ENCODE measurements around the gene REPS2. TPM values are rescaled to one million over a fixed set of nuclear protein-coding genes. Genes with fewer than 3 reads are reported as not detected.
A peak's percentile ranks its signal among the peaks of the same experiment; 100 is the strongest.
"Not testable (repeated sequence)": the region's sequence is repeated elsewhere in the genome, so short reads cannot be mapped to it uniquely, and the experiment has no call there.

REPS2 gene
- total RNA-seq, 1 experiment from 2014 or later = 3.7 TPM

- Histone ChIP-seq H3K79me1 (ENCODE audit: insufficient read depth, low read depth, low read length, poor library complexity, severe bottlenecking) (no peaks in the 10 kb centered on the region), H2AK5ac (ENCODE audit: insufficient read length, low read length) (no peak overlapping the region), H3K23ac (ENCODE audit: insufficient read length, low read depth, low read length) (no peak overlapping the region), H2BK5ac (ENCODE audit: insufficient read length, low read length) (no peak overlapping the region), H2BK15ac (ENCODE audit: low read depth, low read length) (no peak overlapping the region), H3K23me2 (ENCODE audit: insufficient read length, low read depth, low read length, poor library complexity, severe bottlenecking) (no peaks in the 10 kb centered on the region), H3K4me1 (ENCODE audit: insufficient read depth, low read length) (peaks cover 9% of the 10 kb centered on the region; the same call in 1 of the 2 replicates), H3K4ac (ENCODE audit: low read depth, low read length) (no peak overlapping the region), H3K18ac (ENCODE audit: insufficient read length, low read depth, low read length) (no peak overlapping the region), H4K8ac (replicated peaks; ENCODE audit: insufficient read length, low read depth, low read length) (no peak overlapping the region), H4K91ac (ENCODE audit: insufficient read length, low read depth, low read length) (no peak overlapping the region), H3T11ph (ENCODE audit: low read length) (no peak overlapping the region), H3K27ac (ENCODE audit: insufficient read length, low read depth, low read length) (no peak overlapping the region), H3K4me2 (ENCODE audit: insufficient read depth, insufficient read length, low read length) (no peak overlapping the region), H4K20me1 (ENCODE audit: control insufficient read depth, insufficient read depth, insufficient read length) (no peaks in the 10 kb centered on the region), H3K9ac (ENCODE audit: extremely low read depth, insufficient read length, low read length) (no peak overlapping the region), H3K79me2 (ENCODE audit: insufficient read depth, low read length) (no peaks in the 10 kb centered on the region), H4K5ac (ENCODE audit: insufficient read length, low read depth, low read length) (no peak overlapping the region), H3K56ac (ENCODE audit: insufficient read length, low read depth, low read length) (no peak overlapping the region), H3K27me3 (ENCODE audit: insufficient read depth, low read length) (no peaks in the 10 kb centered on the region), H2BK120ac (ENCODE audit: low read depth, low read length, poor library complexity, severe bottlenecking) (no peak overlapping the region), H2BK20ac (ENCODE audit: low read depth, low read length, poor library complexity, severe bottlenecking) (no peak overlapping the region), H2AFZ (ENCODE audit: low read length) (no peak overlapping the region), H3K9me3 (ENCODE audit: control insufficient read depth, low read depth, low read length) (no peaks in the 10 kb centered on the region), H2BK12ac (ENCODE audit: insufficient read length, low read depth, low read length) (no peak overlapping the region), H3K14ac (ENCODE audit: insufficient read depth, low read length) (no peak overlapping the region)
- no peaks in the 10 kb centered on the region; a peak in 1 of 7 replicates for H3K36me3 Mint-ChIP-seq (ENCODE audit: insufficient read depth in 1 of 3, low read depth in 3 of 3)
- peaks cover 25% of the 10 kb centered on the region in 2 experiments for H3K4me1 Mint-ChIP-seq
- TF ChIP-seq, protein P1, sequence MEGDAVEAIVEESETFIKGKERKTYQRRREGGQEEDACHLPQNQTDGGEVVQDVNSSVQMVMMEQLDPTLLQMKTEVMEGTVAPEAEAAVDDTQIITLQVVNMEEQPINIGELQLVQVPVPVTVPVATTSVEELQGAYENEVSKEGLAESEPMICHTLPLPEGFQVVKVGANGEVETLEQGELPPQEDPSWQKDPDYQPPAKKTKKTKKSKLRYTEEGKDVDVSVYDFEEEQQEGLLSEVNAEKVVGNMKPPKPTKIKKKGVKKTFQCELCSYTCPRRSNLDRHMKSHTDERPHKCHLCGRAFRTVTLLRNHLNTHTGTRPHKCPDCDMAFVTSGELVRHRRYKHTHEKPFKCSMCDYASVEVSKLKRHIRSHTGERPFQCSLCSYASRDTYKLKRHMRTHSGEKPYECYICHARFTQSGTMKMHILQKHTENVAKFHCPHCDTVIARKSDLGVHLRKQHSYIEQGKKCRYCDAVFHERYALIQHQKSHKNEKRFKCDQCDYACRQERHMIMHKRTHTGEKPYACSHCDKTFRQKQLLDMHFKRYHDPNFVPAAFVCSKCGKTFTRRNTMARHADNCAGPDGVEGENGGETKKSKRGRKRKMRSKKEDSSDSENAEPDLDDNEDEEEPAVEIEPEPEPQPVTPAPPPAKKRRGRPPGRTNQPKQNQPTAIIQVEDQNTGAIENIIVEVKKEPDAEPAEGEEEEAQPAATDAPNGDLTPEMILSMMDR (conservative IDR thresholded peaks at IDR 0.05) = peak; percentile 32; the same call in 1 of the 3 replicates
- H3K27ac Mint-ChIP-seq = peak overlapping the region in 1 of 3 experiments; percentile 15; a peak in 2 of 7 replicates
- H3K27me3 Mint-ChIP-seq (ENCODE audit: low read depth) = no peaks in the 10 kb centered on the region
- no peaks in the 10 kb centered on the region; a peak in 2 of 5 replicates for H3K9me3 Mint-ChIP-seq
- WGBS (ENCODE audit: extremely low coverage, insufficient read length, low lambda C conversion rate) = no CpG with 5 or more reads among the region's 2 CpGs
- H3K4me3 Mint-ChIP-seq = no peak overlapping the region
- peak; percentile 62 for DNase-seq
These were observed 11.9 kb downstream of the REPS2 start for GRCh38 chrX:16958356-16958755.

DNA sequence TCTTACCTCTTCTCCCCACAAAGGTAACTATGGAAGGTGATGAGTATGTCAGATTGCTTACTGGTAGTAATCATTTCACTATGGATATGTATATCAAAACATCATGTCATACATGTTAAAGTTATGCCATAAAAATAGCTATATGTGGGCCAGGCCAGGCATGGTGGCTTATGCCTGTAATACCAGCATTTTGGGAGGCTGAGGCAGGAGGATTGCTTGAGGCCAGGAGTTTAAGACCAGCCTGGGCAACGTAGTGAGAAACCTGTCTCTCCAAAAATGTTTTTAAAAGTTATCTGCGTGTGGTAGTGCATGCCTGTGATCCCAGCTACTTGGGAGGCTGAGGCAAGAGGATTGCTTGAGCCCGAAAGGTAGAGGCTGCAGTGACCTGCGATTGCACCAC, 16.2 kb downstream of the REPS2 start:
- not testable (repeated sequence) for H4K5ac ChIP-seq (ENCODE audit: insufficient read length, low read depth, low read length); H3K79me2 ChIP-seq (ENCODE audit: insufficient read depth, low read length); H2BK5ac ChIP-seq (ENCODE audit: insufficient read length, low read length); H3K18ac ChIP-seq (ENCODE audit: insufficient read length, low read depth, low read length); H3K27ac Mint-ChIP-seq; H3K79me1 ChIP-seq (ENCODE audit: insufficient read depth, low read depth, low read length, poor library complexity, severe bottlenecking); H3K56ac ChIP-seq (ENCODE audit: insufficient read length, low read depth, low read length); DNase-seq; H3K14ac ChIP-seq (ENCODE audit: insufficient read depth, low read length); H3K9me3 ChIP-seq (ENCODE audit: control insufficient read depth, low read depth, low read length); H2BK120ac ChIP-seq (ENCODE audit: low read depth, low read length, poor library complexity, severe bottlenecking); H3K4me3 Mint-ChIP-seq; H3K9ac ChIP-seq (ENCODE audit: extremely low read depth, insufficient read length, low read length); H3K27me3 Mint-ChIP-seq (ENCODE audit: low read depth); H2BK15ac ChIP-seq (ENCODE audit: low read depth, low read length); H3K4me2 ChIP-seq (ENCODE audit: insufficient read depth, insufficient read length, low read length); H4K20me1 ChIP-seq (ENCODE audit: control insufficient read depth, insufficient read depth, insufficient read length); H3K27me3 ChIP-seq (ENCODE audit: insufficient read depth, low read length); H3K4me1 ChIP-seq (ENCODE audit: insufficient read depth, low read length); H2BK20ac ChIP-seq (ENCODE audit: low read depth, low read length, poor library complexity, severe bottlenecking); H4K91ac ChIP-seq (ENCODE audit: insufficient read length, low read depth, low read length); H3K27ac ChIP-seq (ENCODE audit: insufficient read length, low read depth, low read length); H3K23ac ChIP-seq (ENCODE audit: insufficient read length, low read depth, low read length); H2BK12ac ChIP-seq (ENCODE audit: insufficient read length, low read depth, low read length); H3T11ph ChIP-seq (ENCODE audit: low read length); H3K23me2 ChIP-seq (ENCODE audit: insufficient read length, low read depth, low read length, poor library complexity, severe bottlenecking); H2AFZ ChIP-seq (ENCODE audit: low read length); H4K8ac ChIP-seq (replicated peaks; ENCODE audit: insufficient read length, low read depth, low read length); H2AK5ac ChIP-seq (ENCODE audit: insufficient read length, low read length); H3K4ac ChIP-seq (ENCODE audit: low read depth, low read length)
- no CpG with 5 or more reads among the region's 4 CpGs for WGBS (ENCODE audit: extremely low coverage, insufficient read length, low lambda C conversion rate)
- peaks cover 8 to 16% (median 8%) of the 10 kb centered on the region in 3 experiments; a peak in 6 of 7 replicates for H3K36me3 Mint-ChIP-seq (ENCODE audit: insufficient read depth in 1 of 3, low read depth in 3 of 3)
- H3K4me1 Mint-ChIP-seq = peaks cover 11 to 12% of the 10 kb centered on the region in 2 experiments
- peaks cover 27% of the 10 kb centered on the region in 2 experiments for H3K9me3 Mint-ChIP-seq
